AG09309 (cell line): ENCODE measurements around the gene MAPT.

Experiments
- DNase-seq: peaks from one replicate; pipeline ENCODE4 v3.0.0-alpha.2; 2010; ENCODE audit warnings: low read depth
- H3K4me3 ChIP-seq: 2 replicates; pipeline ENCODE4 v1.5.1; 2011; ENCODE audit warnings: mild to moderate bottlenecking, low read depth, low read length, moderate library complexity; ENCODE audit not compliant: control insufficient read depth
- CTCF ChIP-seq: IDR thresholded peaks from 2 replicates; pipeline ENCODE4 v1.5.1; 2011; ENCODE audit warnings: mild to moderate bottlenecking, low read depth, low read length, inconsistent platforms; ENCODE audit not compliant: insufficient read depth, control insufficient read depth; ENCODE audit errors: missing control alignments

The MAPT gene

GRCh38 chr17:45905814-45906213 is 11.5 kb downstream of the MAPT start:
- TF ChIP-seq CTCF = no peak
- DNase-seq = no peak
- no peak overlapping the region for H3K4me3 ChIP-seq

- no peak for TF ChIP-seq CTCF
- H3K4me3 ChIP-seq = no peak overlapping the region
- DNase-seq = no peak
Measured at GRCh38 chr17:45906237-45906636, 11.9 kb downstream of the MAPT start.

- DNase-seq = no peak
- no peak for TF ChIP-seq CTCF
- H3K4me3 ChIP-seq = no peak overlapping the region
Measured at GRCh38 chr17:45906927-45907622, 12.7 kb downstream of the MAPT start.

GRCh38 chr17:45907750-45908395 is 13.5 kb downstream of the MAPT start:
- no peak for TF ChIP-seq CTCF
- DNase-seq = no peak
- H3K4me3 ChIP-seq = no peak overlapping the region

- DNase-seq = no peak
- H3K4me3 ChIP-seq = no peak overlapping the region
- TF ChIP-seq CTCF = no peak
Measured at GRCh38 chr17:45908460-45908859, 14.1 kb downstream of the MAPT start.

- no peak for DNase-seq
- H3K4me3 ChIP-seq = no peak overlapping the region
- TF ChIP-seq CTCF = no peak
Measured at GRCh38 chr17:45908935-45909334, 14.6 kb downstream of the MAPT start.
